GM23338 (cell line): ENCODE measurements around the gene OTOP2. TPM values are rescaled to one million over a fixed set of nuclear protein-coding genes. Genes with fewer than 3 reads are reported as not detected.

Source experiments
- ATAC-seq: fragments of 200-7000 bp; cut with Tn5 transposase; 3 replicates; pipeline ENCODE4 v1.9.1; 2020
- DNase-seq: peaks from one replicate; pipeline ENCODE4 v3.0.0-alpha.2; 2015; ENCODE audit warnings: low spot score
- H2AFZ ChIP-seq: fragments of 200-600 bp; sonication (generic); 2 replicates; pipeline ENCODE4 v1.8.0; 2016; ENCODE audit warnings: antibody characterized with exemption, mild to moderate bottlenecking, moderate library complexity
- H3F3A ChIP-seq: fragments of 200-600 bp; sonication (generic); replicated peaks from 2 replicates; pipeline ENCODE4 v1.8.0; 2017; ENCODE audit warnings: antibody characterized with exemption, mixed run types, low read depth
- H3K27ac ChIP-seq: fragments of 200-600 bp; sonication (generic); 2 replicates; pipeline ENCODE4 v1.6.1; 2016; ENCODE audit warnings: low read depth
- H3K27me3 ChIP-seq: fragments of 200-600 bp; sonication (generic); 2 replicates; pipeline ENCODE4 v1.8.0; 2016; ENCODE audit warnings: mild to moderate bottlenecking, mixed run types, moderate library complexity; ENCODE audit not compliant: insufficient read depth
- H3K36me3 ChIP-seq: fragments of 200-600 bp; sonication (generic); 2 replicates; pipeline ENCODE4 v1.8.0; 2016; ENCODE audit warnings: mild to moderate bottlenecking; ENCODE audit not compliant: insufficient read depth
- H3K4me1 ChIP-seq: fragments of 200-600 bp; sonication (generic); 2 replicates; pipeline ENCODE4 v1.8.0; 2016; ENCODE audit warnings: mild to moderate bottlenecking, moderate library complexity; ENCODE audit not compliant: insufficient read depth
- H3K4me2 ChIP-seq: fragments of 200-600 bp; sonication (generic); 2 replicates; pipeline ENCODE4 v1.7.1; 2017; ENCODE audit warnings: mixed run types
- H3K4me3 ChIP-seq: fragments of 200-600 bp; sonication (generic); 2 replicates; pipeline ENCODE4 v1.6.1; 2016; ENCODE audit warnings: mixed run types
- H3K79me2 ChIP-seq: fragments of 200-600 bp; sonication (generic); replicated peaks from 2 replicates; pipeline ENCODE4 v1.8.0; 2017; ENCODE audit warnings: mild to moderate bottlenecking; ENCODE audit not compliant: insufficient read depth
- H3K9me2 ChIP-seq: fragments of 200-600 bp; sonication (generic); 2 replicates; pipeline ENCODE4 v1.8.0; 2017; ENCODE audit not compliant: insufficient read depth
- H4K20me1 ChIP-seq: fragments of 200-600 bp; sonication (generic); replicated peaks from 2 replicates; pipeline ENCODE4 v1.8.0; 2017; ENCODE audit warnings: mild to moderate bottlenecking; ENCODE audit not compliant: insufficient read depth
- H3K27ac Mint-ChIP-seq: 2 replicates; pipeline ENCODE4 v1.8.0; 2020; ENCODE audit warnings: inconsistent platforms, mild to moderate bottlenecking, moderate library complexity, mixed read lengths
- H3K27me3 Mint-ChIP-seq: 3 replicates; pipeline ENCODE4 v1.8.0; 2022; ENCODE audit warnings: low read depth, mild to moderate bottlenecking, moderate library complexity, mixed read lengths, inconsistent platforms; ENCODE audit not compliant: insufficient read depth, poor library complexity
- H3K36me3 Mint-ChIP-seq: 3 replicates; pipeline ENCODE4 v1.8.0; 2021; ENCODE audit warnings: low read depth, mild to moderate bottlenecking, inconsistent platforms, moderate library complexity, mixed read lengths
- H3K4me1 Mint-ChIP-seq: 3 replicates; pipeline ENCODE4 v1.8.0; 2020; ENCODE audit warnings: mild to moderate bottlenecking, inconsistent platforms, mixed read lengths
- H3K4me3 Mint-ChIP-seq: 3 replicates; pipeline ENCODE4 v1.8.0; 2021; ENCODE audit warnings: moderate library complexity, mild to moderate bottlenecking, inconsistent platforms, mixed read lengths
- H3K9me3 Mint-ChIP-seq: 3 replicates; pipeline ENCODE4 v1.8.0; 2020; ENCODE audit warnings: moderate library complexity, mild to moderate bottlenecking, inconsistent platforms, mixed read lengths
- CREB1 ChIP-seq: fragments of 250-450 bp; sonication (Bioruptor Pico); IDR thresholded peaks from 2 replicates; pipeline ENCODE4 v1.5.0; 2020; ENCODE audit warnings: low read depth, mild to moderate bottlenecking, moderate library complexity
- EZH2 ChIP-seq: fragments of 200-600 bp; sonication (generic); IDR thresholded peaks from one replicate; pipeline ENCODE4 v1.8.0; 2017; ENCODE audit warnings: antibody characterized with exemption, mild to moderate bottlenecking, low read depth; ENCODE audit not compliant: unreplicated experiment
- JUNB ChIP-seq: IDR thresholded peaks from one replicate; pipeline ENCODE4 v1.6.1; 2016; ENCODE audit warnings: antibody characterized with exemption; ENCODE audit not compliant: unreplicated experiment
- STAT1 ChIP-seq: IDR thresholded peaks from one replicate; pipeline ENCODE4 v1.6.1; 2016; ENCODE audit warnings: antibody characterized with exemption; ENCODE audit not compliant: unreplicated experiment
- ZNF331 ChIP-seq: fragments of 250-450 bp; sonication (Bioruptor Pico); IDR thresholded peaks from 2 replicates; pipeline ENCODE4 v1.5.0; 2020; ENCODE audit warnings: low read depth, mild to moderate bottlenecking, moderate library complexity
- polyA plus RNA-seq: library from polyadenylated mRNA; unstranded; fragments of >200 nt; fragmentation: Nextera tagmentation; extraction: Ambion mirVana; gene quantifications from 2 replicates; pipeline ENCODE4 v1.2.1, GENCODE V29; 2016
- total RNA-seq: library from RNA; depleted of rRNA; stranded (reverse); fragments of >200 nt; shearing (Covaris generic); gene quantifications from 2 replicates; pipeline ENCODE4 v1.2.3, GENCODE V29; 2014
- TF ChIP-seq, protein P1 (sequence below): IDR thresholded peaks from one replicate; pipeline ENCODE4 v1.6.1; 2018; ENCODE audit warnings: antibody characterized with exemption; ENCODE audit not compliant: unreplicated experiment
- TF ChIP-seq, protein P2 (sequence below): IDR thresholded peaks from 2 replicates; pipeline ENCODE4 v1.6.1; 2016; ENCODE audit warnings: antibody characterized with exemption
- TF ChIP-seq, protein P3 (sequence below): fragments of 250-450 bp; sonication (Bioruptor Pico); IDR thresholded peaks from 2 replicates; pipeline ENCODE4 v1.5.0; 2020; ENCODE audit warnings: mild to moderate bottlenecking, moderate library complexity

The OTOP2 gene
- total and polyA plus RNA-seq, 2 experiments from 2014 or later: not detected

GRCh38 chr17:74954115-74954514, 30.0 kb downstream of the OTOP2 start (continued):
- no peak for TF ChIP-seq STAT1
- TF ChIP-seq, protein P1, sequence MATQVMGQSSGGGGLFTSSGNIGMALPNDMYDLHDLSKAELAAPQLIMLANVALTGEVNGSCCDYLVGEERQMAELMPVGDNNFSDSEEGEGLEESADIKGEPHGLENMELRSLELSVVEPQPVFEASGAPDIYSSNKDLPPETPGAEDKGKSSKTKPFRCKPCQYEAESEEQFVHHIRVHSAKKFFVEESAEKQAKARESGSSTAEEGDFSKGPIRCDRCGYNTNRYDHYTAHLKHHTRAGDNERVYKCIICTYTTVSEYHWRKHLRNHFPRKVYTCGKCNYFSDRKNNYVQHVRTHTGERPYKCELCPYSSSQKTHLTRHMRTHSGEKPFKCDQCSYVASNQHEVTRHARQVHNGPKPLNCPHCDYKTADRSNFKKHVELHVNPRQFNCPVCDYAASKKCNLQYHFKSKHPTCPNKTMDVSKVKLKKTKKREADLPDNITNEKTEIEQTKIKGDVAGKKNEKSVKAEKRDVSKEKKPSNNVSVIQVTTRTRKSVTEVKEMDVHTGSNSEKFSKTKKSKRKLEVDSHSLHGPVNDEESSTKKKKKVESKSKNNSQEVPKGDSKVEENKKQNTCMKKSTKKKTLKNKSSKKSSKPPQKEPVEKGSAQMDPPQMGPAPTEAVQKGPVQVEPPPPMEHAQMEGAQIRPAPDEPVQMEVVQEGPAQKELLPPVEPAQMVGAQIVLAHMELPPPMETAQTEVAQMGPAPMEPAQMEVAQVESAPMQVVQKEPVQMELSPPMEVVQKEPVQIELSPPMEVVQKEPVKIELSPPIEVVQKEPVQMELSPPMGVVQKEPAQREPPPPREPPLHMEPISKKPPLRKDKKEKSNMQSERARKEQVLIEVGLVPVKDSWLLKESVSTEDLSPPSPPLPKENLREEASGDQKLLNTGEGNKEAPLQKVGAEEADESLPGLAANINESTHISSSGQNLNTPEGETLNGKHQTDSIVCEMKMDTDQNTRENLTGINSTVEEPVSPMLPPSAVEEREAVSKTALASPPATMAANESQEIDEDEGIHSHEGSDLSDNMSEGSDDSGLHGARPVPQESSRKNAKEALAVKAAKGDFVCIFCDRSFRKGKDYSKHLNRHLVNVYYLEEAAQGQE: no peak

DNA sequence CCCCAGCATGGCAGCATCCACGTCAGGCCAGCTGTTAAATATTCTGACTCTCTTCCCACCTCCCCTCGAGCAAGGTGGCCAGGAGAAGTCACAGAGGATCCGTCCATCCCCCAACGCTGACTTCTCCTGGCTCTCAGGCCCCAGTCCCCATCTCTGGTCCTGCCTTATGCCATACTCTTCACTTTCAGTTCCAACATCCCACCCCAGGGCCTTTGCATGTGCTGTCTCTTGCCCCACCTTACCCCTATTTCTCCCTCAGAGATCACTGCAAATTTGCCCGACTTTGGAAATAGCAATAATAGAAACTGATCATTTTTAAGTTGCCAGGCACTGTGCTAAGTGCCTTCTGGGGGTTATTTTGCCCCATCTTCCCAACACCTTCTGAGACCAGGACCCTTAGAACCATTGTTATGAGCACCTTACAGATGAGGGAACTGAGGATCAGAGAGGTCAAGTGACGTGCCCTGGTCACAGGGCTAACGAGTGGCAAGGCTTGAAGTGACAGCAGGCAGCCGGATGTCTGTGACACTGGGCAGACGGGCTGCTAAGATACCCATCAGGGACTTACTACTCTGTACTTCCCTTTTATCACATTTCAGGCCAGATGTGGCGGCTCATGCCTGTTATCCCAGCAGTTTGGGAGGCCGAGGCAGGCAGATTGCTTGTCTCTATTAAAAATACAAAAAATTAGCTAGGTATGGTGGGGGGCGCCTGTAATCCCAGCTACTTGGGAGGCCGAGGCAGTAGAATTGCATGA, 30.8 kb downstream of the OTOP2 start:
- no peaks in the 10 kb centered on the region for H3K36me3 ChIP-seq

More for the DNA sequence above, 30.8 kb downstream of the OTOP2 start:
- no peak for ATAC-seq
- Mint-ChIP-seq H3K27ac (no peak overlapping the region), H3K9me3 (no peaks in the 10 kb centered on the region), H3K4me1 (peaks cover 8% of the 10 kb centered on the region; the same call in 2 of the 3 replicates), H3K27me3 (peaks cover 17% of the 10 kb centered on the region), H3K4me3 (no peak overlapping the region), H3K36me3 (no peaks in the 10 kb centered on the region)
- H3K4me2 ChIP-seq: no peak overlapping the region
- TF ChIP-seq CREB1 (CRISPR knock-in tag) (no peak), JUNB (no peak), ZNF331 (CRISPR knock-in tag) (no peak), STAT1 (no peak), EZH2 (no peak)
- TF ChIP-seq, protein P2, sequence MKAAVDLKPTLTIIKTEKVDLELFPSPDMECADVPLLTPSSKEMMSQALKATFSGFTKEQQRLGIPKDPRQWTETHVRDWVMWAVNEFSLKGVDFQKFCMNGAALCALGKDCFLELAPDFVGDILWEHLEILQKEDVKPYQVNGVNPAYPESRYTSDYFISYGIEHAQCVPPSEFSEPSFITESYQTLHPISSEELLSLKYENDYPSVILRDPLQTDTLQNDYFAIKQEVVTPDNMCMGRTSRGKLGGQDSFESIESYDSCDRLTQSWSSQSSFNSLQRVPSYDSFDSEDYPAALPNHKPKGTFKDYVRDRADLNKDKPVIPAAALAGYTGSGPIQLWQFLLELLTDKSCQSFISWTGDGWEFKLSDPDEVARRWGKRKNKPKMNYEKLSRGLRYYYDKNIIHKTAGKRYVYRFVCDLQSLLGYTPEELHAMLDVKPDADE: no peak
- TF ChIP-seq, protein P3, sequence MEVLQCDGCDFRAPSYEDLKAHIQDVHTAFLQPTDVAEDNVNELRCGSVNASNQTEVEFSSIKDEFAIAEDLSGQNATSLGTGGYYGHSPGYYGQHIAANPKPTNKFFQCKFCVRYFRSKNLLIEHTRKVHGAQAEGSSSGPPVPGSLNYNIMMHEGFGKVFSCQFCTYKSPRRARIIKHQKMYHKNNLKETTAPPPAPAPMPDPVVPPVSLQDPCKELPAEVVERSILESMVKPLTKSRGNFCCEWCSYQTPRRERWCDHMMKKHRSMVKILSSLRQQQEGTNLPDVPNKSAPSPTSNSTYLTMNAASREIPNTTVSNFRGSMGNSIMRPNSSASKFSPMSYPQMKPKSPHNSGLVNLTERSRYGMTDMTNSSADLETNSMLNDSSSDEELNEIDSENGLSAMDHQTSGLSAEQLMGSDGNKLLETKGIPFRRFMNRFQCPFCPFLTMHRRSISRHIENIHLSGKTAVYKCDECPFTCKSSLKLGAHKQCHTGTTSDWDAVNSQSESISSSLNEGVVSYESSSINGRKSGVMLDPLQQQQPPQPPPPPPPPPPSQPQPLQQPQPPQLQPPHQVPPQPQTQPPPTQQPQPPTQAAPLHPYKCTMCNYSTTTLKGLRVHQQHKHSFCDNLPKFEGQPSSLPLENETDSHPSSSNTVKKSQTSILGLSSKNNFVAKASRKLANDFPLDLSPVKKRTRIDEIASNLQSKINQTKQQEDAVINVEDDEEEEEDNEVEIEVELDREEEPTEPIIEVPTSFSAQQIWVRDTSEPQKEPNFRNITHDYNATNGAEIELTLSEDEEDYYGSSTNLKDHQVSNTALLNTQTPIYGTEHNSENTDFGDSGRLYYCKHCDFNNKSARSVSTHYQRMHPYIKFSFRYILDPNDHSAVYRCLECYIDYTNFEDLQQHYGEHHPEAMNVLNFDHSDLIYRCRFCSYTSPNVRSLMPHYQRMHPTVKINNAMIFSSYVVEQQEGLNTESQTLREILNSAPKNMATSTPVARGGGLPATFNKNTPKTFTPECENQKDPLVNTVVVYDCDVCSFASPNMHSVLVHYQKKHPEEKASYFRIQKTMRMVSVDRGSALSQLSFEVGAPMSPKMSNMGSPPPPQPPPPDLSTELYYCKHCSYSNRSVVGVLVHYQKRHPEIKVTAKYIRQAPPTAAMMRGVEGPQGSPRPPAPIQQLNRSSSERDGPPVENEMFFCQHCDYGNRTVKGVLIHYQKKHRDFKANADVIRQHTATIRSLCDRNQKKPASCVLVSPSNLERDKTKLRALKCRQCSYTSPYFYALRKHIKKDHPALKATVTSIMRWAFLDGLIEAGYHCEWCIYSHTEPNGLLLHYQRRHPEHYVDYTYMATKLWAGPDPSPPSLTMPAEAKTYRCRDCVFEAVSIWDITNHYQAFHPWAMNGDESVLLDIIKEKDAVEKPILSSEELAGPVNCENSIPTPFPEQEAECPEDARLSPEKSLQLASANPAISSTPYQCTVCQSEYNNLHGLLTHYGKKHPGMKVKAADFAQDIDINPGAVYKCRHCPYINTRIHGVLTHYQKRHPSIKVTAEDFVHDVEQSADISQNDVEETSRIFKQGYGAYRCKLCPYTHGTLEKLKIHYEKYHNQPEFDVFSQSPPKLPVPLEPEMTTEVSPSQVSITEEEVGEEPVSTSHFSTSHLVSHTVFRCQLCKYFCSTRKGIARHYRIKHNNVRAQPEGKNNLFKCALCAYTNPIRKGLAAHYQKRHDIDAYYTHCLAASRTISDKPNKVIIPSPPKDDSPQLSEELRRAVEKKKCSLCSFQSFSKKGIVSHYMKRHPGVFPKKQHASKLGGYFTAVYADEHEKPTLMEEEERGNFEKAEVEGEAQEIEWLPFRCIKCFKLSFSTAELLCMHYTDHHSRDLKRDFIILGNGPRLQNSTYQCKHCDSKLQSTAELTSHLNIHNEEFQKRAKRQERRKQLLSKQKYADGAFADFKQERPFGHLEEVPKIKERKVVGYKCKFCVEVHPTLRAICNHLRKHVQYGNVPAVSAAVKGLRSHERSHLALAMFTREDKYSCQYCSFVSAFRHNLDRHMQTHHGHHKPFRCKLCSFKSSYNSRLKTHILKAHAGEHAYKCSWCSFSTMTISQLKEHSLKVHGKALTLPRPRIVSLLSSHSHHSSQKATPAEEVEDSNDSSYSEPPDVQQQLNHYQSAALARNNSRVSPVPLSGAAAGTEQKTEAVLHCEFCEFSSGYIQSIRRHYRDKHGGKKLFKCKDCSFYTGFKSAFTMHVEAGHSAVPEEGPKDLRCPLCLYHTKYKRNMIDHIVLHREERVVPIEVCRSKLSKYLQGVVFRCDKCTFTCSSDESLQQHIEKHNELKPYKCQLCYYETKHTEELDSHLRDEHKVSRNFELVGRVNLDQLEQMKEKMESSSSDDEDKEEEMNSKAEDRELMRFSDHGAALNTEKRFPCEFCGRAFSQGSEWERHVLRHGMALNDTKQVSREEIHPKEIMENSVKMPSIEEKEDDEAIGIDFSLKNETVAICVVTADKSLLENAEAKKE: no peak
- H2AFZ ChIP-seq: no peak overlapping the region
- H4K20me1 ChIP-seq: no peaks in the 10 kb centered on the region
- H3F3A ChIP-seq: no peaks in the 10 kb centered on the region
- H3K4me1 ChIP-seq: peaks cover 5% of the 10 kb centered on the region; the same call in 1 of the 2 replicates
- no peaks in the 10 kb centered on the region for H3K9me2 ChIP-seq
- no peaks in the 10 kb centered on the region for H3K79me2 ChIP-seq
- no peak overlapping the region for H3K4me3 ChIP-seq
- no peak overlapping the region for H3K27ac ChIP-seq
- peaks cover 6% of the 10 kb centered on the region; the same call in 1 of the 2 replicates for H3K27me3 ChIP-seq
- no peak for DNase-seq
